Superior temporal gyrus (tissue), 1 donor: ENCODE results near the gene SNRNP200.
A peak's percentile ranks its signal among the peaks of the same experiment; 100 is the strongest.

Experiments used
- DNase-seq: peaks from one replicate; pipeline ENCODE4 v3.0.0-alpha.2; 2016; ENCODE audit errors: extremely low spot score

The SNRNP200 gene

GRCh38 chr2:96251721-96252292, 53.5 kb downstream of the SNRNP200 start:
- peak; percentile 38 for DNase-seq

DNA sequence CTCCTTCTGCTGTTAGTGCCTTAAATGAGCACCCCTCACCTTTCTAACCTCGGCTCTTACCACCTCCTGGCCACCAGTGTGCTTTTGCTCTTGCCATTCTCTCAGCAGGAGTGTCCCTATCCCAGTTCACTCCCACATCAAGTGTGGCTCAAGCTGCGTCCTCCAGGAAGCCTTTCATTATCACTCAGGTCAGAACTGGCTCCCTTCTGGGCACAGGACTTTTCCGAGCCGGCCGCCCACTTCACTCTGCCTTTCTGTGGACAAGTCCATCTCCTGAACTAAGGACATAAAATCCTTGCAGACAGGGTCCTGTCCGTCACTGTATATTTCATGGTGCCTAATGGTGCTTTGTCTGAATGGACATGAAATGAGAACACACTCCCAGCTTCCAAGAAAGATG, 55.2 kb downstream of the SNRNP200 start:
- no peak for DNase-seq

- DNase-seq: no peak
Measured at GRCh38 chr2:96249654-96250053, 55.7 kb downstream of the SNRNP200 start.

DNA sequence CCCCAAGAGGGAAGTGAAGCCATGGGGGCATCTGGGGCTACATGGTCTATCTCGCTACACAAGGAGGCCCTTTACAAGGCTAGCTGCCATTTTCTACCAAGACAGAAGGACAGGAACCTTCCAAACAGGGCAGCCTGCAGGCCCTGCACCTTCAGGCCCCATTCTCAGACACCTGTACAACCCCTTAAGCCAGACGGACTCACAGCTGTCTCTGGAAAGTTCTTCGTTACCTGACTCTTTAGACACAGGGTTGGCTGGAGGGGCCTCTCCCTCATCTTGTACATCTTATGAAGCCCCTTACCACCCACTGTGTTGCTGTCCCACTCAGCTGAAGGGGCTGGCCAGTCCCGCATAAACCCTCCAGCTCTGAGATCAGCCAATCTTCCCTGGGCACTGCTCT, 56.7 kb downstream of the SNRNP200 start:
- DNase-seq: no peak

GRCh38 chr2:96247896-96248295, 57.5 kb downstream of the SNRNP200 start:
- no peak for DNase-seq

DNA sequence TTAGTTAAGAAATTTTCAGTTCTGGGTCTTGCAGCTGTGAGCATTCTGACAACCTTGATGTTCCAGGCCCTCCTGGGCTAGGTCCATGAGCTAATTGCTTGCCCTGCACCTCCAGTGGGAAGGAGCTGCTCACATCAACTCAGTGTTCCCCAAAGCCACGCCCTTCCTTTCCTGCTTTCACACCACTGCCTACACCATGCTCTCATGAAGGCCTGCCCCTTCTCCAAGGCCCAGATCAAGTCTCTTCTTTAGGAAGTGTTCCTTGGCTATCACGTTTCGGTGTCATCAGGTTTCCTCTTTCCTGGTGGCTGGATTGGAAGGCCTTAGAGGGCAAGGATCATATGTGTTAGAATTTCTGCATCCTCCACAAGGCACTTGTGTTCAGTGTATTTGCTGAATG, 58.3 kb downstream of the SNRNP200 start:
- DNase-seq: no peak

DNA sequence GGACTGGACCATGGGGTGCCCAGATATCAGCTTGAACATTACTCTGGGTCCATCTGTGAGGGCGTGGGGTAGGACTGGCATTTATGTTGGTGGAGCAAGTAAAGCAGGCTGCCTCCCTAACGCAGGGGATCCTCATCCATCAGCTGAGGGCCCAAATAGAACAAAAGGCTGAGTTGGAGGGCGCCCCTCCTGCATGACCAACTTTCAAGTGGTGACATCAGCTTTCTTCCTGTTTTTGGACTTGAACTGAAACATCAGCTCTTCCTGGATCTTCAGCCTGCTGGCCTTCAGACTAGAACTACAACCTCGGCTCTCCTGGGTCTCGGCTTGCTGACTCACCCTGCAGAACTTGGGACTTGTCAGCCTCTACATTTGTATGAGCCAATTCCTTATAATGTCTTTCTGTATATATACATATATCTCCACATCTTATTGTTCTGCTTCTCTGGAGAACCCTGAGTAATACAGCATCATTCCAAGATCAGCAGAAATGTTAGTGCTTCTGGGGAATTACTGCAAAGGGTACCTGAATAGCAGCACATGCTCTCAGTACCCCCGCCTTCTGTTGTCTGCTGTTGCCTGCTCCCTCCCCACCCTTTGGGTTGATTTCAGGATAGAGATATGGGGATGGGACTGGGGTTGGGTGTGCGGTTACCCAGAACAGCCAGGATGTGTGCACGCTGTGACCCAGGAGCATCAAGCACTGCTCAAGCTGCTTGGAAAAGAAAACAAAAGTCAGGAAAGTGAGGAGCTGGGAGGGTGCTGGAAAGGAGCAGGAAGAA, 59.5 kb downstream of the SNRNP200 start:
- no peak for DNase-seq

DNA sequence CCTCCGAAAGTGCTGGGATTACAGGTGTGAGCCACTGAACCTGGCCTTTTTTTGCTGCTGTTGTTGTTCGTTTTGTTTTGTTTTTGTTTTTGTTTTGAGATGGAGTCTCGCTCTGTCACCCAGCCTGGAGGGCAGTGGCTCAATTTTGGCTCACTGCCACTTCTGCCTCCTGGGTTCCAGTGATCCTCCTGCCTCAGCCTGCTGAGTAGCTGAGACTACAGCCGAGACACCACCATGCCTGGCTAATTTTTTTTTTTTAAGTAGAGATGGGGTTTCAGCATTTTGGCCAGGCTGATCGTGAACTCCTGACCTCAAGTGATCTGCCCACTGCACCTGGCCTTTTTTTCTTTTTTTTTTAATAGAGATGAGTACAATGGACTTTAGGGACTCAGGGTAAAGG, 61.5 kb downstream of the SNRNP200 start:
- DNase-seq: no peak

DNA sequence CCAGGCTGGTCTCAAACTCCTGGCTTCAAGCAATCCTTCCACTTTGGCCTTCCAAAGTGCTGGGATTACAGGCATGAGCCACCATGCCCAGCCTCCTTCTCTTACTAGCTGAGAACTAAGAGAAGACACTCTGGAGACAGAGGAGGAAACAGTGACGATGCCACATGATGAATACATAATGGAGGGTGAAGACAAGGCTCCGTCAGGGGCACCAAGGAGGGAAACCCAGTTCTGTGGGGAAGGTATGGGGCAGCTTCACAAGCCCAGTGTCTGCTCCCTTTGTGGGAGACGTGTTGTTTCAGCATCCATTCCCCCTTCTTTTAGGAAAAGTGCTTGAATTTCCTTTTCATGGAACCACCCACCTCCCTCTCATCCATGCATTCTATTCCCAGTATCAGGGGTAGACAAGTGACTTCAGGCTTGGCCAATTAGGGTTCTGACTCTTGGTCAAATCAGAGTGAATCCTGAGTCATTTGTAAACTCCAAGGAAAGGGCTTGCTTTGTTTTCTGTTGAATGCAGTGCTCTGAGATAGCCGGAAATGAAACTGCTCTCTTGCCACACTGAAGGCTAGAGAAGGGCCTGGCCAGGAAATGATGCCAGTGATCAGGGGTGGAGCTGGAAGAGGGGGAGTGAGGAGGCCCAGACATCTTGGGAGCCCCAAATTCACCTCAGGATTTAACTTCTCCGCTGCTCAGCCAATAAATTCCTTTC, 63.3 kb downstream of the SNRNP200 start:
- DNase-seq: peak; percentile 59

- DNase-seq: no peak
Measured at GRCh38 chr2:96241227-96241626, 64.1 kb downstream of the SNRNP200 start.

GRCh38 chr2:96240341-96241038, 64.9 kb downstream of the SNRNP200 start:
- DNase-seq: no peak

GRCh38 chr2:96239745-96240264, 65.5 kb downstream of the SNRNP200 start:
- DNase-seq: no peak

DNA sequence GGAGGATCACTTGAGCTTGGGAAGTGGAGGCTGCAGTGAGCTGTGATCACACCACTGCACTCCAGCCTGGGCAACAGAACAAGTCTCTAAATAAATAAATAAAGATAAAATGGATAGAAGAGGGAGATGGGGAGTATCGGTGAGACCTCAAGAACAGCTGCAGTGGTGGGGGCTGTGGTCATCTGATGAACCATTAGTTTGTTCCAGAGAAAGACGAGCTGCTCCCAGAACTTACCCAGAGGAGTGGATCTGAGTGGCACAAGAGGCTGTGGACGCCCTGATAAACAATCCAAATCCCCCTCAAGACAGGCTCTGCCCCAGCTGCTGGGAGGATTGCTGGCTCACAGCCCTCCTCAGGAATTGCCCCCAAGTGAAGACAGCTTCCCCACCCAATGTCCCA, 66.3 kb downstream of the SNRNP200 start:
- DNase-seq: no peak

DNA sequence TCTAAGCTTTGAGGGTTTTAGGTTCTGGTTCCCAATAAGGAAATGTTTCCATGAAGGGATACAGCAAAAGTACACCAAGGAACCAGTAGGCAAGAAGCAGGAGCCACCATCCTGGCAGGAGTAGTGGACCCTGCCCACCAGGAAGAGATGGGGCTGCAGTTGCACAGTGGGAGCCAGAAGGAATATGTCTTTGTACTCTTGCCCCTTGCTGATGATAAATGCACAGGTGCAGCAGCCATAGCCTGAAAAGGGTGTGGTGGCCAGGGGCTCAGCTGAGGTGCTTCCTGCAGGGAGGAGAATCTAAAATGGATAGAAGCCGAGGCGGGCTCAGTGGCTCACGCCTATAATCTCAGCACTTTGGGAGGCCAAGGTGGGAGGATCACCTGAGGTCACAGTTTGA, 67.1 kb downstream of the SNRNP200 start:
- no peak for DNase-seq

DNA sequence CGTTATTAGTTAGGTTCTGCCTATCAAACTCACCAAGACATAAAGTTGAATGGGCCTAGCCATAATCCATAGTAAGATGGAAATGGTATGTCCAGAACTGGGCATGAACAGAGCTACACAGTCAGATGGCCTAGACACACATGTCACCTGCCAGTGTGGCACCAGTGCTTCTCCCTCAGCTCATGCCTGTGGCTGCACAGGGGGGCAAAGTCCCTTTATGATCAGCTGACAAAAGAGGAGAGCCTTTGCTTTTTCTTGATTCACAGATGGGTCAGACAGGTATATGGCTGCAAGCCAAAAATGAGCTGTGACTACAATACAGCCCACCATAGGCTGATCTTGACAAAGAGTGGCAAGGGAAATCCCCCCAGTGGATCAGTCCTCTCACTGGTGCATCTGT, 68.5 kb downstream of the SNRNP200 start:
- DNase-seq: no peak

DNA sequence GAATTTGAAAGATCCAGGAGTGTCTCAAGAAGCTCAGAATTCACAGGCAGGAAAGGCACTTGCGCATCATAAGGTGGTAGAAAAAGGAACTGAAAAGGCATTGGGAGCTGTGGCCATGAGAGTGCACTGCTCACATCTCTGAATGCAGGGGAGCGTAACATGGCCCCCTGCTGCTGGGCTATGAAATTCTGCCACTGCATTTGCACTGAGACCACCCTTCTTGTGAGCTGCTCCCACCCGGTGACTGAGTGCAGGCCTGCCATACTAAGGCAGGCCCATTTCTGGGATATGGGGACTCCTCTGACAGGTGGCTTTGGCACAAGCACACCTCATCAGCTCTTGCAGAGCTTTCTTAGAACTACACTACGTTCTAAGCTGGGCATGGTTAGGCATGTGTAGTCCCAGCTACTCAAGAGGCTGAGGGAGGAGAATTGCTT, 71.4 kb downstream of the SNRNP200 start:
- DNase-seq: no peak

GRCh38 chr2:96233436-96233835, 71.9 kb downstream of the SNRNP200 start:
- DNase-seq: no peak

DNA sequence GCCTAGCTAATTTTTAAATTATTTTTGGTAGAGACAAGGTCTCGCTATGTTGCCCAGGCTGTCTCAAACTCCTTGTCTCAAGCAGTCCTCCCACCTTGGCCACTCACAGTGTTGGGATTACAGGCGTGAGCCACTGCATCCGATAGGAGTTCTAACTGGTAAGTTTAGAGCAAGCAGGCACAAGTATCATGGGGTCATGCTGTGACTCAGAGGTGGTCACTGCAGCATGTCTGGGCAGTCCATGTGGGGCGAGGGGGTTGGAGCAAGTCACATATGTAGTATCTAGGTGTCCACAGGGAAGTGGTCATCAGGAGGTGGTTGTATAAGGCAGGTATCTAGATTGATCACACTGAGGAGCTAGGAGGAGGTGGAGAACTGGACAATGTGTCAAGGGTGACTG, 74.0 kb downstream of the SNRNP200 start:
- DNase-seq: no peak

GRCh38 chr2:96225016-96225533, 80.3 kb downstream of the SNRNP200 start:
- peak; percentile 14 for DNase-seq
